Smooth muscle cell (in vitro differentiated cells): ENCODE data around the gene KMO. TPM values are rescaled to one million over a fixed set of nuclear protein-coding genes. Genes with fewer than 3 reads are reported as not detected.

ENCODE experiments used
- DNase-seq: peaks from one replicate; lab custom pipeline; 2025; ENCODE audit not compliant: unreplicated experiment; lab: John Stamatoyannopoulos, UW
- H2AFZ ChIP-seq: fragments of 200-600 bp; sonication (generic); 2 replicates; pipeline ENCODE4 v1.6.0; 2016; ENCODE audit warnings: antibody characterized with exemption, low read depth, mild to moderate bottlenecking
- H3F3A ChIP-seq: fragments of 200-600 bp; sonication (generic); 2 replicates; pipeline ENCODE4 v1.6.0; 2017; ENCODE audit warnings: antibody characterized with exemption, low read depth
- H3K27ac ChIP-seq: fragments of 200-600 bp; sonication (generic); 2 replicates; pipeline ENCODE4 v1.5.1; 2016; ENCODE audit warnings: low read depth, mild to moderate bottlenecking
- H3K27me3 ChIP-seq: fragments of 200-600 bp; sonication (generic); 2 replicates; pipeline ENCODE4 v1.6.1; 2016; ENCODE audit warnings: low read depth, mild to moderate bottlenecking
- H3K36me3 ChIP-seq: fragments of 200-600 bp; sonication (generic); 2 replicates; pipeline ENCODE4 v1.5.1; 2016; ENCODE audit warnings: low read depth
- H3K4me1 ChIP-seq: fragments of 200-600 bp; sonication (generic); 2 replicates; pipeline ENCODE4 v1.5.1; 2016; ENCODE audit warnings: low read depth
- H3K4me2 ChIP-seq: fragments of 200-600 bp; sonication (generic); 2 replicates; pipeline ENCODE4 v1.6.0; 2016; ENCODE audit warnings: mild to moderate bottlenecking
- H3K4me3 ChIP-seq: fragments of 200-600 bp; sonication (generic); 2 replicates; pipeline ENCODE4 v1.5.1; 2016; ENCODE audit warnings: mild to moderate bottlenecking
- H3K79me2 ChIP-seq: fragments of 200-600 bp; sonication (generic); 2 replicates; pipeline ENCODE4 v1.6.0; 2016; ENCODE audit warnings: low read depth, mild to moderate bottlenecking
- H3K9ac ChIP-seq: fragments of 200-600 bp; sonication (generic); 2 replicates; pipeline ENCODE4 v1.6.0; 2016; ENCODE audit warnings: low read depth
- H3K9me3 ChIP-seq: fragments of 200-600 bp; sonication (generic); replicated peaks from 2 replicates; pipeline ENCODE4 v1.5.1; 2016; ENCODE audit warnings: low read depth
- H4K20me1 ChIP-seq: fragments of 200-600 bp; sonication (generic); 2 replicates; pipeline ENCODE4 v1.6.0; 2016; ENCODE audit warnings: low read depth
- WGBS: methylation state at CpG from one replicate; pipeline ENCODE4 v1.1.7; 2016; ENCODE audit warnings: low lambda C conversion rate; 5-methylcytosine and 5-hydroxymethylcytosine counted together
- polyA plus RNA-seq: library from polyadenylated mRNA; unstranded; fragments of >200 nt; fragmentation: Nextera tagmentation; extraction: Ambion mirVana; gene quantifications from 2 replicates; pipeline ENCODE4 v1.2.1, GENCODE V29; 2016
- total RNA-seq: library from RNA; depleted of rRNA; stranded (reverse); fragments of >200 nt; gene quantifications from 2 replicates; pipeline ENCODE4 v1.2.3, GENCODE V29; 2014
- TF ChIP-seq, protein P1 (sequence below): fragments of 200-600 bp; sonication (generic); IDR thresholded peaks from 2 replicates; pipeline ENCODE4 v1.5.1; 2017; ENCODE audit warnings: borderline replicate concordance, mild to moderate bottlenecking, antibody characterized with exemption; ENCODE audit not compliant: insufficient read depth, poor library complexity, severe bottlenecking

The KMO gene
- total and polyA plus RNA-seq, 2 experiments from 2014 or later, result 0.09 TPM

DNA sequence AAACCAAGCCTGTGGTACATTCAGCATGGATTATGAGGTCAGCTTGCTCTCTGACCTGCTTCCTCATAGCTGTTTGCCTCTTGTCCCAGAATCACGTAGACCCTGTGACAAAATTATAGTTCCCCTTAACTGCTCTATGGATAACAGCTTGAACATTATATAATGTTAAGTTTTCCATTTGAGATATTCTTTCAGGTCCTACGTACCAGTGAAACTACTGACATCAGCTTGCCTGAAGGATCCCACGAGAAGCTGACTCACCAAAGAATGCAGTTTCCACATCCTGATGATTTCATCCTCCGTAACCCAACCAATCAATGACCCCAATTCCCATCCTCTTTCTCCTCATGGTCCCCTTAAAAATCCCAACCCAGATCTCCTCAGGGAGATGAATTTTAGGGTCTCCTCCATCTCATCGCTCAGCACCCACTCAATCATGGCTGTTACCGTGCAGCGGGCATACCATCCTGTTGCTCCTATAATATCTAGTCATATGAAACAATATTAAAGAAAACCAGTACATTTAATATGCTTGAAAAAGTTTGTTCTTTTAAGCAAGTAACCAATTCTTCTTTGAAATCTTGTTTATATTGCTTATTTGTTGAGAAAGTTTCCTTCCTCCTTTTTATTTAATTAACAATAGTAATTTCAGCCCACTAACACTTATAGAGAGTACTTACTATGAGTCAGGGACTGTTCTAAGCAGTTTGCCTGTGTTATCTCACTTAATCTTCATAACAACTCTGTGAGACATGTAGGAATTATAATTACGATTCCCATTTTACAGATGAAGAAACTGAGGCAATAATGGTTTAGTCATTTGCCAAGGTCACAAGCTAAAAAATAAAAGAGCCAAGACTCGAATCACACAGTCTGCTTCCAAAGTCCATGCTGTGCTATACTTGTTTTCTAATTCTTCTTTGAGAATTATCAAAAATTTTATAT lies 80.6 kb downstream of the KMO start:
- TF ChIP-seq, protein P1, sequence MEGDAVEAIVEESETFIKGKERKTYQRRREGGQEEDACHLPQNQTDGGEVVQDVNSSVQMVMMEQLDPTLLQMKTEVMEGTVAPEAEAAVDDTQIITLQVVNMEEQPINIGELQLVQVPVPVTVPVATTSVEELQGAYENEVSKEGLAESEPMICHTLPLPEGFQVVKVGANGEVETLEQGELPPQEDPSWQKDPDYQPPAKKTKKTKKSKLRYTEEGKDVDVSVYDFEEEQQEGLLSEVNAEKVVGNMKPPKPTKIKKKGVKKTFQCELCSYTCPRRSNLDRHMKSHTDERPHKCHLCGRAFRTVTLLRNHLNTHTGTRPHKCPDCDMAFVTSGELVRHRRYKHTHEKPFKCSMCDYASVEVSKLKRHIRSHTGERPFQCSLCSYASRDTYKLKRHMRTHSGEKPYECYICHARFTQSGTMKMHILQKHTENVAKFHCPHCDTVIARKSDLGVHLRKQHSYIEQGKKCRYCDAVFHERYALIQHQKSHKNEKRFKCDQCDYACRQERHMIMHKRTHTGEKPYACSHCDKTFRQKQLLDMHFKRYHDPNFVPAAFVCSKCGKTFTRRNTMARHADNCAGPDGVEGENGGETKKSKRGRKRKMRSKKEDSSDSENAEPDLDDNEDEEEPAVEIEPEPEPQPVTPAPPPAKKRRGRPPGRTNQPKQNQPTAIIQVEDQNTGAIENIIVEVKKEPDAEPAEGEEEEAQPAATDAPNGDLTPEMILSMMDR, result no peak
- H3K9ac ChIP-seq, result peak overlapping the region; percentile 71
- H3K4me1 ChIP-seq, result no peaks in the 10 kb centered on the region

GRCh38 chr1:241614144-241614543 lies 82.0 kb downstream of the KMO start:
- Histone ChIP-seq H3K4me2 (no peak overlapping the region), H3K27me3 (no peaks in the 10 kb centered on the region), H3K9me3 (no peaks in the 10 kb centered on the region), H3F3A (no peaks in the 10 kb centered on the region), H3K36me3 (no peaks in the 10 kb centered on the region), H3K9ac (no peak overlapping the region), H4K20me1 (no peaks in the 10 kb centered on the region), H3K27ac (no peak overlapping the region), H3K4me3 (no peak overlapping the region), H2AFZ (no peak overlapping the region), H3K79me2 (no peaks in the 10 kb centered on the region), H3K4me1 (no peaks in the 10 kb centered on the region)
- WGBS, result 90% methylated on average over 4 of the region's 4 CpGs
- TF ChIP-seq, protein P1, result no peak
- DNase-seq, result no peak

More for the DNA sequence above, 80.6 kb downstream of the KMO start:
- no peak for DNase-seq
- H4K20me1 ChIP-seq, result no peaks in the 10 kb centered on the region
- H3K27me3 ChIP-seq, result no peaks in the 10 kb centered on the region
- 59% methylated on average over 9 of the region's 9 CpGs for WGBS
- H3K9me3 ChIP-seq, result no peaks in the 10 kb centered on the region
- peak overlapping the region; percentile 88 for H3K27ac ChIP-seq
- H3K4me3 ChIP-seq, result no peak overlapping the region
- H3F3A ChIP-seq, result no peaks in the 10 kb centered on the region
- H3K36me3 ChIP-seq, result no peaks in the 10 kb centered on the region
- H3K79me2 ChIP-seq, result no peaks in the 10 kb centered on the region
- peak overlapping the region; percentile 58 for H2AFZ ChIP-seq
- H3K4me2 ChIP-seq, result peak overlapping the region; percentile 43

- H3F3A ChIP-seq, result no peaks in the 10 kb centered on the region
- H3K9me3 ChIP-seq, result no peaks in the 10 kb centered on the region
- no peak overlapping the region for H2AFZ ChIP-seq
- no peak for DNase-seq
- no peak overlapping the region for H3K4me2 ChIP-seq
- H3K9ac ChIP-seq, result no peak overlapping the region
- no peaks in the 10 kb centered on the region for H3K36me3 ChIP-seq
- TF ChIP-seq, protein P1, result no peak
- H3K4me3 ChIP-seq, result no peak overlapping the region
- no peak overlapping the region for H3K27ac ChIP-seq
- no peaks in the 10 kb centered on the region for H3K4me1 ChIP-seq
- 84% methylated on average over 4 of the region's 4 CpGs for WGBS
- no peaks in the 10 kb centered on the region for H4K20me1 ChIP-seq
- H3K27me3 ChIP-seq, result no peaks in the 10 kb centered on the region
- no peaks in the 10 kb centered on the region for H3K79me2 ChIP-seq
Measured at GRCh38 chr1:241614572-241614971, 82.4 kb downstream of the KMO start.
